ENCODE results near the gene MCAM.

DNA sequence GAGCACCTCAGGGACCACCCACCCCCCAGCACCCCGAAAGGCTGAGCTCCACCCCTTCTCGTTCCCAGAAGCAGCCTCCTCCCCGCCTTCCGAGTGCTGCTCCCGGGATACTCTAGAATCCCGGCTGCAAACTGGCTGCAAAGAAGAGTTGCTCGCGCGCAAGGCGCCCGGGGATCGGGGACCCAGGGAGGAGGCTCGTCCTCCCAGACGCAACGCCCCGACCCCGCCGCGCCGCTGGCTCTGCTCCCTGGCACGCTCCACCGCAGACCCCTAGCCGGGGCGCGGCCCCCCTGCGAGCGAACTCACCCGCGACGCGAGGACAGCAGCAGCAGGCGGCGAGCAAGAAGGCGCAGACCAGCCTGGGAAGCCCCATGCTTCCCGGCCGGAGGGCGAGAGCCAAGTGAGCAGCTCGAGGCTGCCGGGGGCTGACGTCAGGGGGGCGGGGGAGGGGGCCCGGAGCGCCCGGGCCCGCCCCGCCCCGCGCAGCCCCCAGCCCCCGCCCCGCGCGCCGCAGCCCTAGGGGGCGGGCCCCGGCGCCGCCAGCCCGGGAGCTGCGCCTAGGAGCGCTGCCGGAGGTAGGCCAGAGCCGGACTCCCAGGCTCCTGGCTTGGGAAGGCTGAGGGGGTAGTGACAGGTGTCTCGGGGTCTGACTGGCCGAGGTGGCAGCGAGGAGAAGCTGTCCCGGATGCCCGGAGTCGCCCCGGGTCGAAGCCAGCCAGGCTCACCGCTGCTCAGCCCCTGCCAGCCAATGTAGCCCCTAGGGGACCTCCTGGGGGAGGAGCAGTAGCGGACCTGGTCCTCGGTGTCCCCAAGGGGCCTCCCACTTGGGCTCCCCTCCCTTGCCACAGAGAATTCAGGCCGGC lies at the start of gene MCAM:
- TF ChIP-seq POLR2A (IDR thresholded peaks at IDR 0.05; ENCODE audit: low read length) (no peak), GATA1 (IDR thresholded peaks at IDR 0.05; ENCODE audit: low read depth, low read length) (no peak)

All from erythroblast (primary cell).